Left ventricle myocardium inferior (tissue), 1 donor: Measurements from ENCODE around the gene PBRM1. TPM values are rescaled to one million over a fixed set of nuclear protein-coding genes. Genes with fewer than 3 reads are reported as not detected.

Source experiments
- DNase-seq: peaks from one replicate; pipeline ENCODE4 v3.0.0-alpha.2; 2020
- H3K27ac ChIP-seq: fragments of 200-600 bp; replicated peaks from 2 replicates; pipeline ENCODE4 v1.8.0; 2021
- H3K27me3 ChIP-seq: fragments of 200-600 bp; 2 replicates; pipeline ENCODE4 v1.8.0; 2021; ENCODE audit warnings: low read depth
- H3K36me3 ChIP-seq: fragments of 200-600 bp; 2 replicates; pipeline ENCODE4 v1.8.0; 2021
- H3K4me1 ChIP-seq: fragments of 200-600 bp; 2 replicates; pipeline ENCODE4 v1.8.0; 2021
- H3K4me3 ChIP-seq: fragments of 200-600 bp; 2 replicates; pipeline ENCODE4 v1.8.0; 2021; ENCODE audit warnings: mild to moderate bottlenecking, moderate library complexity
- H3K9me3 ChIP-seq: fragments of 200-600 bp; replicated peaks from 2 replicates; pipeline ENCODE4 v1.8.0; 2021
- CTCF ChIP-seq: fragments of 200-600 bp; IDR thresholded peaks from 2 replicates; pipeline ENCODE4 v1.8.0; 2021; ENCODE audit warnings: antibody characterized with exemption, mild to moderate bottlenecking, borderline replicate concordance
- intact Hi-C: fragments of 100-400 bp; cut with micrococcal nuclease; formaldehyde crosslinking; loops from one replicate; pipeline ENCODE4 v1.11.0; 2022
- total RNA-seq: library from RNA; stranded (reverse); fragmentation: NEBNext Ultra II Directional; extraction: Animal tissue kit (Norgen Biotek cat#: 25700); gene quantifications from one replicate; pipeline ENCODE4 v1.2.1, GENCODE V29; 2021
- donor health status: DM: no; HTN: yes; CAD: no; lungs with severe emphysema.

PBRM1 gene
- total RNA-seq, 1 donor from 2014 or later: 52.3 TPM

GRCh38 chr3:52705688-52706686 lies 20.3 kb upstream of the PBRM1 start, which contains the start of the genes GLT8D1 and SPCS1:
Gene GLT8D1 (minus strand): TSS chr3:52705791. CDS start chr3:52700460, 5,331 bp downstream.
Gene SPCS1 (plus strand): TSS chr3:52706106. CDS start chr3:52706247, 141 bp downstream.
- Histone ChIP-seq H3K4me3 (peak within 1 kb of the TSS; percentile 87), H3K36me3 (peaks cover 25% of the 10 kb centered on the region), H3K9me3 (no peaks in the 10 kb centered on the region), H3K27ac (peak within 1 kb of the TSS; percentile 93), H3K27me3 (no peaks in the 10 kb centered on the region), H3K4me1 (peaks cover 54% of the 10 kb centered on the region)
- TF ChIP-seq CTCF: no peak
- DNase-seq: peak; percentile 87
- intact Hi-C loops: no loop called here

GRCh38 chr3:52705438-52705687 lies 19.6 kb upstream of the PBRM1 start:
- H3K36me3 ChIP-seq: peaks cover 23% of the 10 kb centered on the region
- H3K4me3 ChIP-seq: peak overlapping the region; percentile 87
- H3K27ac ChIP-seq: peak overlapping the region; percentile 93
- H3K27me3 ChIP-seq: no peaks in the 10 kb centered on the region
- H3K9me3 ChIP-seq: no peaks in the 10 kb centered on the region
- TF ChIP-seq CTCF: no peak
- peaks cover 54% of the 10 kb centered on the region for H3K4me1 ChIP-seq
- intact Hi-C loops: no loop called here
- DNase-seq: no peak

- Histone ChIP-seq H3K4me1 (peaks cover 54% of the 10 kb centered on the region), H3K36me3 (peaks cover 24% of the 10 kb centered on the region), H3K9me3 (no peaks in the 10 kb centered on the region), H3K4me3 (peak overlapping the region; percentile 87), H3K27me3 (no peaks in the 10 kb centered on the region), H3K27ac (peak overlapping the region; percentile 93)
- DNase-seq: no peak
- no peak for TF ChIP-seq CTCF
- intact Hi-C loops: no loop called here
Measured at GRCh38 chr3:52704611-52705437, 19.1 kb upstream of the PBRM1 start.

GRCh38 chr3:52703341-52703740 lies 17.6 kb upstream of the PBRM1 start:
- no peak overlapping the region for H3K4me3 ChIP-seq
- TF ChIP-seq CTCF: no peak
- no peak overlapping the region for H3K27ac ChIP-seq
- H3K27me3 ChIP-seq: no peaks in the 10 kb centered on the region
- peaks cover 54% of the 10 kb centered on the region for H3K4me1 ChIP-seq
- intact Hi-C loops: no loop called here
- no peaks in the 10 kb centered on the region for H3K9me3 ChIP-seq
- peaks cover 26% of the 10 kb centered on the region for H3K36me3 ChIP-seq
- DNase-seq: no peak

GRCh38 chr3:52697632-52697965 lies 11.9 kb upstream of the PBRM1 start:
- no peak for TF ChIP-seq CTCF
- Histone ChIP-seq H3K27ac (no peak overlapping the region), H3K27me3 (no peaks in the 10 kb centered on the region), H3K4me1 (peaks cover 7% of the 10 kb centered on the region), H3K9me3 (no peaks in the 10 kb centered on the region), H3K36me3 (peaks cover 74% of the 10 kb centered on the region), H3K4me3 (no peak overlapping the region)
- intact Hi-C loops: no loop called here
- no peak for DNase-seq
